Activated naive CD8-positive, alpha-beta T cell treated with anti-CD3 and anti-CD28 coated beads, Interleukin-2, amount 10 ng/mL, durations not matched to agents 7 days and 5 days (primary cell): ENCODE results near the gene TNFRSF1A. TPM values are rescaled to one million over a fixed set of nuclear protein-coding genes. Genes with fewer than 3 reads are reported as not detected.
A peak's percentile ranks its signal among the peaks of the same experiment; 100 is the strongest.

ENCODE experiments used
- ATAC-seq: fragments of 150-1000 bp; cut with Tn5 transposase; one replicate; pipeline ENCODE4 v1.10.0; 2021; ENCODE audit warnings: low read depth, moderate library complexity
- POLR2A ChIA-PET: fragments of 350-600 bp; sonication (Branson Sonifier 250); formaldehyde crosslinking; loops from one replicate; lab custom pipeline; 2021; ENCODE audit warnings: antibody characterized with exemption; lab: Charles Lee
- DNase-seq: peaks from one replicate; pipeline ENCODE4 v3.0.0; 2021
- H3K27ac Mint-ChIP-seq: one replicate; pipeline ENCODE4 v1.8.0; 2022; ENCODE audit warnings: mild to moderate bottlenecking, mixed read lengths
- H3K27me3 Mint-ChIP-seq: one replicate; pipeline ENCODE4 v1.8.0; 2022; ENCODE audit warnings: mild to moderate bottlenecking, moderate library complexity, mixed read lengths
- H3K36me3 Mint-ChIP-seq: one replicate; pipeline ENCODE4 v1.8.0; 2021; ENCODE audit warnings: mild to moderate bottlenecking, mixed read lengths
- H3K4me1 Mint-ChIP-seq: one replicate; pipeline ENCODE4 v1.8.0; 2021; ENCODE audit warnings: mixed read lengths
- H3K4me3 Mint-ChIP-seq: one replicate; pipeline ENCODE4 v1.8.0; 2022; ENCODE audit warnings: mild to moderate bottlenecking, moderate library complexity, mixed read lengths
- H3K9me3 Mint-ChIP-seq: one replicate; pipeline ENCODE4 v1.8.0; 2021; ENCODE audit warnings: mixed read lengths
- total RNA-seq, 2 experiments: library from RNA; stranded (reverse); gene quantifications; one replicate each; pipeline ENCODE4 v1.2.3, GENCODE V29; 2021

The TNFRSF1A gene
- total RNA-seq, 2 experiments from 2014 or later = 82.9 to 87.1 TPM

- no peak overlapping the region for H3K4me3 Mint-ChIP-seq
- no peak overlapping the region for H3K27ac Mint-ChIP-seq
- ATAC-seq (no peak), DNase-seq (no peak)
- peaks cover 16% of the 10 kb centered on the region for H3K27me3 Mint-ChIP-seq
- H3K36me3 Mint-ChIP-seq = no peaks in the 10 kb centered on the region
- no peaks in the 10 kb centered on the region for H3K9me3 Mint-ChIP-seq
- peaks cover 4% of the 10 kb centered on the region for H3K4me1 Mint-ChIP-seq
- POLR2A ChIA-PET = no interaction called here
These were observed 56.2 kb downstream of the TNFRSF1A start for GRCh38 chr12:6285532-6286306.

- ATAC-seq = peak; percentile 69
- H3K27ac Mint-ChIP-seq = no peak overlapping the region
- no peaks in the 10 kb centered on the region for H3K9me3 Mint-ChIP-seq
- POLR2A ChIA-PET = no interaction called here
- no peak overlapping the region for H3K4me3 Mint-ChIP-seq
- no peaks in the 10 kb centered on the region for H3K36me3 Mint-ChIP-seq
- H3K27me3 Mint-ChIP-seq = peaks cover 16% of the 10 kb centered on the region
- peaks cover 4% of the 10 kb centered on the region for H3K4me1 Mint-ChIP-seq
- DNase-seq = peak; percentile 55
These were observed 56.8 kb downstream of the TNFRSF1A start for GRCh38 chr12:6285063-6285477.

- no peaks in the 10 kb centered on the region for H3K36me3 Mint-ChIP-seq
- peaks cover 21% of the 10 kb centered on the region for H3K27me3 Mint-ChIP-seq
- peaks cover 4% of the 10 kb centered on the region for H3K4me1 Mint-ChIP-seq
- H3K9me3 Mint-ChIP-seq = no peaks in the 10 kb centered on the region
- ATAC-seq (no peak), DNase-seq (no peak)
- no peak overlapping the region for H3K27ac Mint-ChIP-seq
- POLR2A ChIA-PET = no interaction called here
- no peak overlapping the region for H3K4me3 Mint-ChIP-seq
These were observed 57.6 kb downstream of the TNFRSF1A start for GRCh38 chr12:6284273-6284672.

- H3K27me3 Mint-ChIP-seq = peaks cover 20% of the 10 kb centered on the region
- peaks cover 4% of the 10 kb centered on the region for H3K4me1 Mint-ChIP-seq
- no peaks in the 10 kb centered on the region for H3K36me3 Mint-ChIP-seq
- POLR2A ChIA-PET = no interaction called here
- no peak for ATAC-seq
- H3K27ac Mint-ChIP-seq = no peak overlapping the region
- DNase-seq = no peak
- no peak overlapping the region for H3K4me3 Mint-ChIP-seq
- no peaks in the 10 kb centered on the region for H3K9me3 Mint-ChIP-seq
These were observed 59.4 kb downstream of the TNFRSF1A start for GRCh38 chr12:6282453-6282840.

GRCh38 chr12:6281081-6281809 lies 60.6 kb downstream of the TNFRSF1A start:
- Mint-ChIP-seq H3K27ac (no peak overlapping the region), H3K27me3 (peaks cover 30% of the 10 kb centered on the region), H3K9me3 (no peaks in the 10 kb centered on the region), H3K4me1 (peaks cover 4% of the 10 kb centered on the region), H3K36me3 (no peaks in the 10 kb centered on the region), H3K4me3 (no peak overlapping the region)
- ATAC-seq = no peak
- POLR2A ChIA-PET = no interaction called here
- no peak for DNase-seq

GRCh38 chr12:6280672-6281071 lies 61.2 kb downstream of the TNFRSF1A start:
- H3K9me3 Mint-ChIP-seq = no peaks in the 10 kb centered on the region
- no peak overlapping the region for H3K4me3 Mint-ChIP-seq
- POLR2A ChIA-PET = no interaction called here
- H3K27ac Mint-ChIP-seq = no peak overlapping the region
- DNase-seq (no peak), ATAC-seq (no peak)
- H3K36me3 Mint-ChIP-seq = no peaks in the 10 kb centered on the region
- H3K4me1 Mint-ChIP-seq = peaks cover 4% of the 10 kb centered on the region
- peaks cover 36% of the 10 kb centered on the region for H3K27me3 Mint-ChIP-seq

GRCh38 chr12:6280053-6280469 lies 61.8 kb downstream of the TNFRSF1A start:
- Mint-ChIP-seq H3K36me3 (no peaks in the 10 kb centered on the region), H3K27me3 (peaks cover 35% of the 10 kb centered on the region), H3K27ac (no peak overlapping the region), H3K4me3 (no peak overlapping the region), H3K9me3 (no peaks in the 10 kb centered on the region), H3K4me1 (peaks cover 3% of the 10 kb centered on the region)
- no peak for DNase-seq
- POLR2A ChIA-PET = no interaction called here
- no peak for ATAC-seq

GRCh38 chr12:6279631-6280030 lies 62.2 kb downstream of the TNFRSF1A start:
- no peaks in the 10 kb centered on the region for H3K36me3 Mint-ChIP-seq
- DNase-seq = no peak
- no peak overlapping the region for H3K4me3 Mint-ChIP-seq
- no peak overlapping the region for H3K27ac Mint-ChIP-seq
- H3K27me3 Mint-ChIP-seq = peaks cover 34% of the 10 kb centered on the region
- H3K4me1 Mint-ChIP-seq = peaks cover under 1% of the 10 kb centered on the region
- ATAC-seq = no peak
- POLR2A ChIA-PET = no interaction called here
- no peaks in the 10 kb centered on the region for H3K9me3 Mint-ChIP-seq

- ATAC-seq (no peak), DNase-seq (no peak)
- POLR2A ChIA-PET = interaction anchor here (1.6 kb wide), 1 partner anchor 89 kb away, joined by 3 read pairs; no protein-coding TSS in a partner anchor
- Mint-ChIP-seq H3K4me1 (no peaks in the 10 kb centered on the region), H3K27ac (no peak overlapping the region), H3K36me3 (no peaks in the 10 kb centered on the region), H3K27me3 (peaks cover 34% of the 10 kb centered on the region), H3K4me3 (peak overlapping the region; percentile 18), H3K9me3 (no peaks in the 10 kb centered on the region)
These were observed 62.6 kb downstream of the TNFRSF1A start for GRCh38 chr12:6279256-6279628.

Other genes with a start within 250 kb of the TNFRSF1A start
- under 1 TPM; 0.23 to 0.44 TPM for gene VWF, start 217.4 kb downstream of the TNFRSF1A start, total RNA-seq
- 10 to 100 TPM in 1 of 2 experiments, 1 to 10 TPM in 1; 8.8 to 14.0 TPM for gene CD9, start 141.7 kb downstream of the TNFRSF1A start, total RNA-seq
- not detected for gene PLEKHG6, start 31.4 kb downstream of the TNFRSF1A start, total RNA-seq
- gene SCNN1A, start 33.5 kb upstream of the TNFRSF1A start, total RNA-seq = 1 to 10 TPM in 1 of 2 experiments, under 1 TPM in 1; 0.43 to 1.1 TPM
- 1 to 10 TPM in 1 of 2 experiments, under 1 TPM in 1; 0.61 to 1.4 TPM for gene LTBR, start 42.1 kb upstream of the TNFRSF1A start, total RNA-seq
- gene CD27, start 102.9 kb upstream of the TNFRSF1A start, total RNA-seq = 100 to 1,000 TPM; 152 to 158 TPM
- 10 to 100 TPM; 49.4 to 50.1 TPM for gene TAPBPL, start 110.0 kb upstream of the TNFRSF1A start, total RNA-seq
- gene VAMP1, start 128.6 kb upstream of the TNFRSF1A start, total RNA-seq = 10 to 100 TPM; 65.5 to 72.1 TPM
- gene MRPL51, start 151.2 kb upstream of the TNFRSF1A start, total RNA-seq = 100 to 1,000 TPM; 169 to 170 TPM
- gene NCAPD2, start 152.0 kb upstream of the TNFRSF1A start, total RNA-seq = 100 to 1,000 TPM; 147 to 157 TPM
- gene GAPDH, start 192.4 kb upstream of the TNFRSF1A start, total RNA-seq = 1,000 to 10,000 TPM; 4,618 to 4,824 TPM
- gene IFFO1, start 214.0 kb upstream of the TNFRSF1A start, total RNA-seq = 10 to 100 TPM; 35.8 to 37.5 TPM
- 10 to 100 TPM; 76.1 to 78.6 TPM for gene NOP2, start 226.2 kb upstream of the TNFRSF1A start, total RNA-seq